ENCODE measurements around the gene PKMYT1. TPM values are rescaled to one million over a fixed set of nuclear protein-coding genes. Genes with fewer than 3 reads are reported as not detected.

Gene PKMYT1
- total RNA-seq, 6 experiments from 2014 or later: 21.1 to 40.8 (median 36.7) TPM

- Mint-ChIP-seq H3K4me3 (peak overlapping the region; percentile 99), H3K27me3 (ENCODE audit: insufficient read depth) (peaks cover 49% of the 10 kb centered on the region), H3K27ac (peak overlapping the region; percentile 98), H3K4me1 (ENCODE audit: low read depth) (peaks cover 33% of the 10 kb centered on the region), H3K9me3 (peaks cover 11% of the 10 kb centered on the region), H3K36me3 (ENCODE audit: low read depth) (peaks cover 45% of the 10 kb centered on the region)
- no peak for TF ChIP-seq CTCF (IDR thresholded peaks at IDR 0.05)
- DNase-seq: peak; percentile 83
Observed at GRCh38 chr16:3023415-3023668, 43.1 kb upstream of the PKMYT1 start.

GRCh38 chr16:3022684-3023414, 42.6 kb upstream of the PKMYT1 start:
- Mint-ChIP-seq H3K4me3 (peak overlapping the region; percentile 99), H3K4me1 (ENCODE audit: low read depth) (peaks cover 33% of the 10 kb centered on the region), H3K36me3 (ENCODE audit: low read depth) (peaks cover 45% of the 10 kb centered on the region), H3K9me3 (peaks cover 11% of the 10 kb centered on the region), H3K27me3 (ENCODE audit: insufficient read depth) (peaks cover 49% of the 10 kb centered on the region), H3K27ac (peak overlapping the region; percentile 98)
- DNase-seq: peak; percentile 17
- no peak for TF ChIP-seq CTCF (IDR thresholded peaks at IDR 0.05)

GRCh38 chr16:3022208-3022683, 42.0 kb upstream of the PKMYT1 start:
- Mint-ChIP-seq H3K4me1 (ENCODE audit: low read depth) (peaks cover 33% of the 10 kb centered on the region), H3K27ac (peak overlapping the region; percentile 98), H3K36me3 (ENCODE audit: low read depth) (peaks cover 45% of the 10 kb centered on the region), H3K9me3 (peaks cover 11% of the 10 kb centered on the region), H3K4me3 (peak overlapping the region; percentile 99), H3K27me3 (ENCODE audit: insufficient read depth) (peaks cover 49% of the 10 kb centered on the region)
- DNase-seq: peak; percentile 95
- TF ChIP-seq CTCF (IDR thresholded peaks at IDR 0.05): no peak; the same call in 1 of the 2 replicates

- H3K27ac Mint-ChIP-seq: peak overlapping the region; percentile 98
- peak overlapping the region; percentile 99 for H3K4me3 Mint-ChIP-seq
- peak; percentile 95 for DNase-seq
- peaks cover 33% of the 10 kb centered on the region for H3K4me1 Mint-ChIP-seq (ENCODE audit: low read depth)
- TF ChIP-seq CTCF (IDR thresholded peaks at IDR 0.05): peak; percentile 66; the same call in 1 of the 2 replicates
- H3K27me3 Mint-ChIP-seq (ENCODE audit: insufficient read depth): peaks cover 46% of the 10 kb centered on the region
- H3K9me3 Mint-ChIP-seq: peaks cover 11% of the 10 kb centered on the region
- peaks cover 42% of the 10 kb centered on the region for H3K36me3 Mint-ChIP-seq (ENCODE audit: low read depth)
Observed at GRCh38 chr16:3021449-3022207, 41.4 kb upstream of the PKMYT1 start.

- Mint-ChIP-seq H3K36me3 (ENCODE audit: low read depth) (peaks cover 39% of the 10 kb centered on the region), H3K27me3 (ENCODE audit: insufficient read depth) (peaks cover 40% of the 10 kb centered on the region), H3K9me3 (peaks cover 11% of the 10 kb centered on the region), H3K27ac (peak overlapping the region; percentile 98), H3K4me3 (peak overlapping the region; percentile 99), H3K4me1 (ENCODE audit: low read depth) (peaks cover 33% of the 10 kb centered on the region)
- TF ChIP-seq CTCF (IDR thresholded peaks at IDR 0.05): no peak
- DNase-seq: peak; percentile 86
Observed at GRCh38 chr16:3020604-3021448, 40.6 kb upstream of the PKMYT1 start.

Measured in HFFc6 (cell line).